DMS153 (cell line): ENCODE data around the gene NID2.

ENCODE experiments used
- DNase-seq: peaks from one replicate; lab custom pipeline; 2025; lab: John Stamatoyannopoulos, UW

NID2 gene

DNA sequence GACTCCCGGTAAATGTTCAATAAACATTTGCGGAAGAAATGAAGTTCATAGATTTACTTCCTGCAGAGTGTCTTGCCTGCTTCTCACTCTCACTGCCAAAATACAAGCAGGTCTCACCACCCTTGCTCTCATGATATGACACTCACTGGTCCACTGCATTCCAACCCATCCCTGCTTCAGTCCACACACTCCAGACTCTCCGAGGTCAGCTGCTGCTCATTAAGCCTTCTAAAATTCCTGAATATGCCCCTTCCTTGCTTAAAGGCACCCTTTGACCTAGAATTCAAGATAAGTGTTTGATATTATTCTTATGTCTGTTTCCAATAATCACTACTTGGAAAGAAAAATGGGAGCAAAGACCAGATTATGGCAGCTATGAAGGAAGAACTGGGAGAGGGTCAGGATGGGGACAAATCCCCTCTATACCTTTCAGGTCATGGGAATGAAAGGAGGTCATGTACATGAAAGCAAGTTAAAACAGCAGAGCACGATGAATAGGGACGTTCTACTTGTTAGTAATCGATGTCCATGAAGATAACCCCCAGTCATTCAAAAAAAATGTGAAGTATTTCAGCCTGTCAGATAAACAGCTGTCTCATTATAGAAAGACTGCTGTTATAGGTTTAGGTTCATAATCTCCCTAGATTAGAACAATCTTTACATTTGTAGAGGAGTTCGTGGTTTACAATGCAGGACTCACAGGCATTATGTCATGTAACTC lies 10.5 kb upstream of the NID2 start:
- DNase-seq: no peak

DNA sequence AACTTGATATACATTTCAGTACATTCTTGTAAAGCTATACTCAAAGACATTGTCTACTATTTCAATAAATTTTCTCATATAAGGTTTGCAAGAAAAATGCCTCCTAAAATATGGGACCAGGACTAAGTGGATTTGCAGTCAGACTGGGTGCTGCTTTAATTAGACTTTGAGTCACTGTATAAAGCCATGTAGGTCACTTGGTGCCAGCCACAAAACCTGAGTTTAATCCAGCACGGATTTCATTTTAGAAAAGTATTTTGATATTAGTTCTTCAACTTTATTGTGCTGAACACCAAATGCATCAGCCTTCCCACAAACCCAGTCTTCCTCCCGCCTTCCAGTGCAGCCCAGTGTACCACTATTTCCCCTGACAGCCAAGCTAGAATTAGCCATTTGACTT lies 9.9 kb upstream of the NID2 start:
- no peak for DNase-seq

DNA sequence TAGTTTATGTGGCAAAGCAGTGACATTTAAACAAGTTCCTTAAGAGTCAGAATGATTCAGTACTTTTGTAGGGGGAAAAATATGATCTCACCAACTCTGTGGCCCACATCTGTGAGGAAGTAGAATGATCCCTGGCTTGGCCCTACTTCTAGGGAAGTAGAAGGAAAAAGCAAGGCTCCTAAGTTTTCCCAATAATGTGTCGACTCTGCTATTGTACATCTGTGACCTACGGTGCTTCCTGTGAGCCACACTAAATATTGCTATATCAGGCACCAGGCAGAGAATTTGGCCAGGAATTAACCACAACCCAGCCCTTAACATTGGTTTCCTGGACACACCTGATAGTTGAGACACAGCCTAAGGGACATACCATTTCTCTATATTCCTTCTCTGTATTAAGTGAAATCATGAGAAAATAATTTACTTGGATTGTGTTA lies 9.3 kb upstream of the NID2 start:
- DNase-seq: no peak

DNA sequence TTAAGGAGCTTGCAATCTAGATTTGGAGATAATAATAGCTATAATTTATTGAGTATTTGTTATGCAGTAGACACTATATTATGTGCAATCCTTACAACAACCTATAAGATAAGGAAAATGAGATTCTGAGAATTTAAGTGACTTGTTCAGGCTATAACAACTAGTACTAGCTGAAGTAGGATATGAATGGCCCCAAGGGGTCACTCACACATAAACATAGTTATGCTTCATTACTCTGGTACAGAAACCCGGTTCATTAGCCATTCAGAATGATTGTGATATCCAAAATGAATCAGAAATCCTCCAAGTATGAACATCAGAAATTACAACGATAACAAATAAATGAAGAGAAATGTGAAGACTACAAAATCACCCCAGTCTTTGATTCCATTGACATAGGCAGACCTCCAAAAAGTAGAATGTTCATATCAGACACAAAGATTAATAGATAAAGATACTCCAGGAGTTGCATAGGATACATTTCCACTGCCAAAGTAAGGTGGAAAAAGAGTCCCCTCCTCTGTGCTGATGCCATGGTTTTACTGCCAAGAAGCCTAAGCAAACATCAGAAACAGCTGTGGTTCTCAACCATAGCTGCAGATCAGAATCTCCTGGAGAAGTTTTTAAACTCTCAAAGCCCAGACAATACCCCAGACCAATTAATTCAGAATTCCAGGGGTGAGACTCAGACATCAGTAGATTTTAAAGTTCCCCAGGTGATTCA lies 8.6 kb upstream of the NID2 start:
- DNase-seq: no peak

DNA sequence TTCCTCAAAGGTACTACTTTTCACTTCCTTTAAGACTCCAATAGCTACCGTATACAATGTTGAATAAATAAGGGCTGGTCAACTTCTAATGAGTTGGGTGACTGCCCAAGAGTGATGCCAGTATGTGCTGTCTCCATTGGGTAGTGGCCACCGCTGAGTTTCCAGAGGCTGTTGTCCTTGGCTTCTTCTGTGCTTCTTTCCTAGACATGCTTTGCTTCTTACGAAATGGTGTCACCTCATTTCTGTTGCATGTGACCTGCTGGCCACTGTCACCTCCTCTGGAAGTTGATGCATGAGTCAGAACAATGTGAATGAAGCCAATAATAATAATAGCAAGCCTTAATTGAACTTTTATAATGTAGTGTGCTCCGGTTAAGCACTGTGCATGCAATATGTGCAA lies 7.5 kb upstream of the NID2 start:
- no peak for DNase-seq

DNA sequence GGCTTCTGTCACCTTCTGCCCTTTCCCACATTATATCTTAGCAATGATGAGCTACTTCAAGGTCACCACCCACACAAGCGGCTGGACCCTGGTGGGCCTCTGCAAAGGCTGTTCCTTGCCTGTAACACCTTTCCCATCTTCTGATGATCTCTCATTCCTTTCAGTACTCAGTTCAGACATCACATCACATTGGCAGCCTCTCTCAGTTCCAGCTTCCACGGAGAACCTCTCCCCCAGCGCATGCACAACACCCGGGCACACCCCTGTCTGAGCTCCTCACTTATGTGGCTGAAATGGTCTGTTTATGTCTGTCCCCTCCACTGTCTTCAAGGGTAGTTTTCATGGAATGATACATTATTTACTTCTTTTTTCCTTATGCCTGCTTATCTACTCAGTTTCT lies 6.5 kb upstream of the NID2 start:
- DNase-seq: no peak

DNA sequence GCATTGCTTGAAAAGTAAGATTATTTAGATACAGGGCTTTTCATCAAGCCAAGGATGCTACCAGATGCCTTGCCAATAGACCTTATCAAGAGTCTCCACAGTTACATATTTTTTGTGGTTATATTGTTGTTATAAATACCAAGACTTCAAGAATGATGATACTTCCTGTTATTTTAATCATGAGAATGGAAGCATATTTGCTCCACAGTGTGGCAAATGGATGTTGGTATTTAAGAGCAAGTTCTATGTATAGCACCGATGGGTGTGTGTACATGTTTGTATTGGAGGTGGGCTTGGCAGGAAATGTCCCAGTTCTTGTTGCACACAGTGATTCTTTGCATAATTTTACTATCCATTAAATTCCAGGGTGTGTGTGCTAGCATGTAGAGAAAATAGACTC lies 4.4 kb upstream of the NID2 start:
- DNase-seq: no peak

DNA sequence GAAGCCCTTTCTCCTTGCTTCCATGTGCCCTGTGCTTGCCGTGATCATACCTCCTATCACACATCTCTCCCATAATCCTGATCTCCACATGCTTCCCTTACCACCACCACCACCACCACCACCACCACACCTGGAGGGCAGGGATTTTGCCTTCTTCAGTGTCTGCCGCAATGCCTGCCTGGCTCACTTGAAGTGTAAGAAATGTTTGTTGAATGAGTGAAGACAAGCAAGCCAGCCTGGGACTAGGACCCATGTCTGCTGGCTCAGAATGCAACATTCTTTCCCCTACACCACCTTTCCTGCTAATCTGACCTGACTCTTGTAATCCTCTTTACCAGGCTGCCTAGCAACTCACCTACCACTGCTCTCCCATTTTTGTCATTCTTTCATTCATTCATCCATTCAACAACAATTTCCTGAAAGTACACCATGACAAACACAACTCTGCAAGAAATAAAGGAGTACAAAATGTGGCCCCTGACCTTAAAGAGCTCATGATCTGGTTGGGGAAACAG lies 3.5 kb upstream of the NID2 start:
- DNase-seq: no peak

DNA sequence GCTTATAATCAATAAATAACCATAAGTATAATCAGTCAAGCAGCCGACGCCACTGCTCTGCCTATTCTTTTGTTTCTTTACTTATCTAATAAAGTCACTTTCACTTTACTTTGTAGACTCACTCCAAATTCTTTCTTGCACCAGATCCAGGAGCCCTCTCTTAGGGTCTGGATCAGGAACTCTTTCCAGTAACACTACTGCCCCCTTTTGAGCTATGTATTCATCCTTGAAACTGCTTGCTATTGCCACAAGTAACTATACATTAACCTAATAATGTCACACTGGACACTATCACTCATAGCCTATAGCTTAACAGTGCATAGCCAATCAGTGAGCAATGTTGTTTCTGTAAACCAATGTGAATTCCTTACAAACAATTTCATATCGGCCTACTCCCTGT lies 2.8 kb upstream of the NID2 start:
- DNase-seq: no peak

DNA sequence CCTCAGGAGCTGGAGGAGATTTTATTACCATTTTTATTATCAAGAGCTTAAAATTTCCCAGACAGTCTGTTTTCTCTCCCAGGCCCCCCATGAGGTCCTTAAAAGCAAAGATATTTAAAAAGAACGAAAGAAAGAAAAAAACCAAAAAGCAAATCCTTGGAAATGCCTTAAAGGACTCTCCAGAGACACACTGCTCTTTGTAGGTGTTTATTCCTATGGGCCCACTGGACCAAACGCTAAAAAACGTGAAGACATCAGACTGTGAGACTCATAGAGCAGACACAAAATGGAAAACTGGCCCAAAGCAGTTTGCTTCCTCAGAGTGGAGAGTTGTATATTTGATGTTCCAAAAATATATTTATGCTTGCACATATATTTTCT lies 1.2 kb upstream of the NID2 start:
- DNase-seq: no peak

DNA sequence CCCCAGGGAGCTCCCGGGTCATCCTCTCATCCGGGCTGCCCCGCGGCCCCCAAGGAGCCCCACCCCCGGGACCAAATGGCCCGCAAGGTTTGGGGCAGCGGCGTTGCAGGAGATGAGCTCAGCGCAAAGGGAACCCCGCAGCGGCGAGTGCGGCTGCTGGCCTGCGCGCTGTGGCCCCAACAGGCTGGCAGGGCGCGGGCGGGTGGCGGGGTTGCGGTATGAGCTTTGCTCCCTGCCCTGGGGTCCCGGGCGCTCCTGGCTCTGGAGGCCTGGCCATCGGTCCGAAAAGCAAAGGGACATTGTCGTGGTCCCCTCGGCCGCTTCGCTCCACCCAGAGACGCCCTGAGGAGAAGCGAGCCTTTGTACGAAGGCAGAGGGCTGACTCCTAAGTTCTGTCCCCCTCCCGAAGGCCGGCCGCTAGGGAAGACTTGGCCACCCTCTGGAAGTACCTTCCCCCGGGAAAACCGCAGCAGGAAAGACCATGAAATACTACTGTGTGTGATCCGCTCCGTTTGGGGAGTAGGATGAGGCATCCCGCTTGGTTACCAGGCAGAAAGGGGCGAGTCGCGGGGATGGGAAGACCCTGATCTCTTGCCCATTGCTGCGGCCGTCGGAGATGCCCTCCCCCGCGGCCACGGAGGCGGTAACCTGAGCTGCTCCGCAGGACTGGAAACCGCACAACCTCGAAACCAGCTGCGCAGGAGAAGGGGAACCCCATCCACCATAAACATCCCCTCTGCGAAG lies 620 bp upstream of the NID2 start:
- DNase-seq: no peak

DNA sequence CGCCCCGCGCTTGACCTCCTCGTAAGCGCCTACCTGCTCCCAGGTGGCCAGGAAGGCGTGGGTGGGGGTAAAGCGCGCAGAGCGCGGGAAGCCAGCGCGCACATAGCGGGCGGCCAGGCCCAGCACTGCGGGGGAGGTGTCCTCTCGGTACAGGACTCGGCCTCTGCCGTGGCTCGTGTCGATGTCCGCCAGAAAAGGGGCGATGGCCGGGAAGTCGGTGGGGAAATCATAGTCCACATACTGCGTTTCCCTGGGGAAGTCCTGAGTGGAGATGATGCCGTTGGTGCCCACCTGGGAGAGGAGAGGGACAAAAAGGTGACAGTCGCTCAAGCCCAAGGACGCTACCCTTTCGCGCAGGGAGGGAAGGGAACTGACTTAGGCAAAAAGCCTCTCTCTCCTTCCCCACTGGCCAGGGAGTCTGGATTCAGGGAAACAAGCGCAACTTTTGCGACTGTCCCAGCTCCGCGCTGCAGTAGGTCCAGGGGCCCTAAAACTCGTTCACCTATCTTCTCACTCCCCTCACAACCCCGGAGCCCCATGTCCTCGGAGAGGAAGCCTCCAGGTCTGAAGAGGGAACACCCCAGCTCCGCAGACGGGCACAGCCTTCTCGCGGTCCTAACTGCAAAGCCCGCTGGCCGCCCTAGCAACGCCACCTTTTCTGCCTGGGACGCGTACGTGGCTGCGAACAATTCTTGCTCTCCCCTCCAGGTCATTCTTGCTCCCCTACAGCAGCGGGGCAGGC lies 815 bp downstream of the NID2 start:
- no peak for DNase-seq

DNA sequence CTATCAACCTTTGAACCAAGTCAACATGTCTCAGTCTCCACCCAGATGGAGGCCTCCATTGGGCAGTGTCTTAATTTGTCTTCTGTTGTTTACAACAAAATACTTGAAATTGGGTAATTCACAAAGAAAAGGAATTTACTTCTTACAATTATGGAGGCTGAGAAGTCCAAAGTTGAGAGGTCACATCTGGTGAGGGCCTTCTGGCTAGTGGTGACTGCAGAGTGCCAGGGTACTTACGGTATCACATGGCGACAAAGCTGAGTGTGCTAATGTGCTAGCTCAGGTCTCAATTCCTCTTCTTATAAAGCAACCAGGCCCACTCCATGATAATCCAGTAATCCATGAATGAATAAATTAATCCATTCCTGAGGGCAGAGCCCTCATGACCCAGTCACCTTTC lies 4.7 kb downstream of the NID2 start:
- DNase-seq: no peak

DNA sequence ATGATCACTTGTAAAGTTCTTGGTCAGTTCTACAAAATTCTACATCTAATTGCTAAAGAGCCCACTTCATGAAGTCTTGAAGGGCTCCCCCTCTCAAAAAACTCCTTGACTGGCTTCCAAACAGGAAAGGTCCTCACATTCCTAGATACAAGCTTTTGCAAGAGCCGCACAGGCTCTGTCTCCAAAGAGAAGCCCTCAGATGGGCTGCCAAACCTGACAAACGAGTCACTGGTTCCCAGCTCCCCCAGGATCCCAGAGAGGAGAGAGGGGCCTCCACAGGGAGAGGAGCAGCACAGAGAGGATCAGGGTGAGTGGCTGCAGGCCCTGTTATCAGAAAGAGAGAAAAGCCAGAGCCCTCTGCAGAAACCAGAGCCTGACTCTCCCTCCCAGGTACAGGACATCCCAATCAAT lies 5.8 kb downstream of the NID2 start:
- no peak for DNase-seq

DNA sequence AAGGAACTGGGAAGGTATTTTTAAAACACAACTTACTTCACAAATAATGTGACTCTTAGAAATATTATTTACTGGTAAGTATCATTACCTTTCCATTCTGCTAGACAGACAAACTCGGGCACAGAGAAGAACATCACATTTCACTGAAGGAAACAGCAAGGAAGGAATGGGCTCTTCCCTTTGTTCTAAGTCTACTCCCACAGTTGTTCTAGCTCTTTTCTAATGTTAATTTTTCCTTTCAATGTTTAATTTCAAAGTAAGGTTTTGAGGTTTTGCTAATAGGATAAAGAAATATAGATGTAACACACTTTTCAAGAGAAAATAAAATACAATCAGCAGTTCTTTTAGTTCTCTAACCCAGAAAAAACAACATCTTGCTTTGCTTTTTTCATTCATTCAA lies 7.0 kb downstream of the NID2 start:
- DNase-seq: no peak

DNA sequence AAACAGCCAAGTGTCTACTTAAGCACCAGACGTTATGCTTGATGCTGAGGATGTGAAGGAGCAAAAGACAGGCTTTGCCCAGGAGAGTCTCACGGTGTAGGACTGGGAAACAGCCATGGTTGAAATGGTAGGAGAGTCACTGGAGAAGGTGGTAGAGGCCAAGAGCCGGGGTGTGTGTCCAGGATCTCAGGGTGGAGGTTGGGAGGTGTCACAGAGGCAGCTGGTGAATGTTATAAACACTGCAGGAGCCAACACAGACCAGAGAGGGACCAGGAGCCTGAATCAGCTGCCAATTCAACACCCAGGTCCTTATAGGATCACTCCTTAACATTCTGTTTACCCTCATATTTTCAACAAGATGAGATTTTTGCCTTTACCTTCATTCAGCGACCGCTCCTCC lies 7.5 kb downstream of the NID2 start:
- DNase-seq: no peak

DNA sequence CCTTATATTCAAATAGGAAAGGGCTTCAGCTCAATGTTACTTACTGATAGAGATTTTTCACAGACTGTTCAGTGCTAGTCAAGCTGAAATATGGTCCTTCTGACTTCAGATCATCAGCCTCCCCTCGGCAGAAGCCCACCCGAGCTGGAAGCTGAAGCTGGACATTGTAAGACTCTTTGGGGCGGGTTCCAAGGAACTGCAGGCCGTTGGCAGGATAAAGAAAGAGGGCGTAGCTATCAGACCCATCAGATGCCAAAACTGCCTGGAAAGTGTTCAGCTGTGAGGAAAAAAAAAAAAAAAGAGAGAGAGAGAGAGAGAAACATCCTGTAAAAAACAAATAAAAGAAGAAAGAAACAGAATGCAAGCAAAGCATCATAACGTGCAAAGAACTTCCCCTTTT lies 8.8 kb downstream of the NID2 start:
- DNase-seq: no peak

DNA sequence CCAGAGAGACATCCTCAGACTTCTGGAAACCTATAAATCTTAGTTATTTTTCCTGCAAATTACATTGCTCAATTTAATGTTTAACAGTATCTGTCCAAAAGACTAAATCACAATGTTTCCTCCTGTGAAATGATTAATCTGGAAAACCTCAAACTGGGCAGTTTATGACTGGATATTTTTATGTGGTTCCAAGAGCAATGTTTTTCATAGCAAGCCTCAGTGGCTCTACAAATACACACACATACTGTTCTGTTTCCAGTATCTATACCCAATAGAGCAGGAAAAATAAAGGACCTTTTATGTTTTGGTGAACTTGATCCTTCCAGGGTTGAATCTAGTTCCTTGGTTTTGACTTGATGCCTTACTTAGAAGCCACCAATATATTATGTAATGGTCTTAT lies 9.2 kb downstream of the NID2 start:
- no peak for DNase-seq

DNA sequence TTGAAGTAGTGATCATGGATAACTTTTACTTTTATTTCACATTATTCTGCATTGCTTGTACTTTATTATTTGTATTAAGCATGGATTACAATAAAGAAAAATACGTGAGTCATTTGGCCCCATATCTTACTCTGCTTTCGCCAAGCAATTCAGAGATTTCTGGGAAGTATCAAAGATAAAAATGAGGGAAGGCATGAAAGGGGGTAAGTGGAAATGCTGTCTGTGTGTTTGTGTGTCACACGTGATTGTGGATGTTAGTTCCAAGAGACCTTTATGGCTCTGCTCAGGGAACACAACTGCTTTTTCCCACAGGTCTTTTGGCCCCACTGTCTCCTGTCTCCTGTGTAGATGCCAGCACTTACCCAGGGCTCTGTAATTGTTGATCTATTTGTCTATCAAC lies 10.5 kb downstream of the NID2 start:
- DNase-seq: no peak

DNA sequence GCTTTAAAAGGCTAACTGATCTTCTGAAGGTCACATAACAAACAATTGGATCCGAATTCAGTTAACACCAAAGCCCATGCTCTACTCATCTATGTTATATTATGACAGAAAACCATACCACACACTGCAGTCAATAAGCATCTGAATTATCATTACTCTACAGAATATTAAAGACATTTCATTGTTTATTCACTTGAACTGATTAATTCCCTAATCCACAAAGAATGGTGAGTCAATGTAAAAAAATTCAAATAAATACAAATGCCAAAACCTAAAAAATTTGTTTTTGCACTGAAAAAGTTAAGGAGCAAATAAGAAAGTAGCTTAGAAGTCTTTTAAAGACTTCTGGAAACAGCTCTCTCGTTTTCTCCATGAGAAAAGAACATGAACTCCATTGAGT lies 13.7 kb downstream of the NID2 start:
- DNase-seq: no peak

DNA sequence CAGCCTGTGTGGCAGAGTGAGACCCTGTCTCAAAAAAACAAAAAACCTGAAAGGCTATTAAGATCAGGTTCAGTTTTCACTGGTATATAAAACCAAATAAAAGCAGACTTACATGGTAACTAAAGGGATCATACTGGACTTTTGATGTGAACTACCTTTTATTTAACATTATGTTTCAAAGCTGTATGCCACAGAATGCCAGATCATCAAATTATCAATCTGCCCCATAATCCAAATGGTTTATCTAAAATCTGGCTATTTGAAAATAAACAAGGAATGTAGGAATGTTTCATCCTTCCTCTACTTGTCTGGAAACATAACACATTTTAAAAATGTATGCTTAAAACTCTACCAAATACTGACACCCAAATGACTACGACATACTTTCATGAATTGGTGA lies 14.2 kb downstream of the NID2 start:
- DNase-seq: no peak

DNA sequence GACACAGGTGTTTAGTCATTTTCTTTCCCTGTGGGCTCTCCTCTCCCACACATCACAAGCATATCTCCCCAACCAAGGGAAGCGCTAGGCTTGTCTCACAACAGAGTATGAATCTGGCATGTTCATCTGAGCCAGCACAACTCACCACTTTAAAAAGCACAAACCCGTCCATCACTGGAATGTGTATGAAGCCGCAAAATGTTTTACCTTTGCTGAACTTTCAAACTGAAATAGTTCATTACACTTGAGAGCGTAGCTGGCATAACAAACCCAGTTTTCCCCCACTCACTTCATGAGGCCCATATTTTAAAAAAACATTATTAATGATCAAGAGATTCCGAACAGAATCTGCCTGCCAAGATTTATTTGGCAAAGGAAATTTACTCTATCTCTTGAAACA lies 15.8 kb downstream of the NID2 start:
- DNase-seq: no peak
